ENCODE measurements around the gene GALK1. TPM values are rescaled to one million over a fixed set of nuclear protein-coding genes. Genes with fewer than 3 reads are reported as not detected.

Gene GALK1
- polyA plus RNA-seq, 2 of the 4 experiments (the other 2 are of a cell fraction) = 20.7 to 54.3 TPM

- no peak for FAIRE-seq
- DNase-seq (ENCODE audit: low read depth in 1 of 2, low spot score in 1 of 2) = no peak
- H3K27ac ChIP-seq = peak overlapping the region; percentile 93 to 94
- H3K4me2 ChIP-seq = peak overlapping the region; percentile 87
- H3K9me3 ChIP-seq = no peaks in the 10 kb centered on the region
- POLR2A ChIA-PET = interaction anchor here (1.5 kb wide), 1 partner anchor 57 kb away, joined by 4 read pairs; no protein-coding TSS in a partner anchor
- H3K4me3 ChIP-seq = peak overlapping the region; percentile 57; the same call in 2 of the 3 replicates
- no peak for TF ChIP-seq ESRRA (IDR thresholded peaks at IDR 0.05; ENCODE audit: borderline replicate concordance, low read length)
- no peak for TF ChIP-seq JUNB (IDR thresholded peaks at IDR 0.05)
- CTCF ChIA-PET = interaction anchor here (1.2 to 43.5 kb wide), 5 partner anchors 9 to 122 kb away, joined by 3 to 1931 read pairs (median 108); partner anchors contain the start of genes RECQL5, SAP30BP and SMIM5
- 73% methylated on average over 15 of the region's 18 CpGs for WGBS (ENCODE audit: missing lambda C conversion rate)
- peaks cover 35% of the 10 kb centered on the region for H3K4me1 ChIP-seq
- peak in 1 of 2 experiments; percentile 7; a peak in 3 of 6 replicates for ATAC-seq
Observed at GRCh38 chr17:75723171-75723930, 41.6 kb downstream of the GALK1 start.

DNA sequence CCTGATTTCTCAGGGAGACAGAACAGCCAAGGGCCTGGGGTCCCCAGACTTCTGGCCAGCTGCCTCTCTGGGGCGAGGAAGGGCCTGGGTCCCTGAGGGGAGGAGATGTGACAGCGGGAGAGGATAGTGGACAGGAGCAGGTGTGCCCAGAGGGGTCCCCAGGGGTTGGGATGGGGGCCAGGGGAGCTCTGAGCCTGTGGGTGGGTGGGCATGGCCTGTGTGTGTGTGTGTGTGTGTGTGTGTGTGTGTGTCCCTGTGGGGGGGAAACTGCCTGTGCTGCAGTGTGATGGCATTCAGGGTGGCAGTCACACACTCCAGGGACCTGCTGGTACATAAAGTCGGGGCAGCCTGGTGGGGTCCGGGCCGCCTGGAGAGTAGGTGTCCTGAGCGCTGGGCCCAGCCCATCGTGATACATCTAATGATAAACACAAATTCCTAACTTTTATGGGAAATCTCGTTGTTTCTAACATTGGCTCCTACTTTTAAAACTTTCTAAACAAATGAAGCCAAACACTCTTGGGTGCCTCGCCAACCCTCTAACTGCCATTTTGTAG, 42.4 kb downstream of the GALK1 start:
- ATAC-seq (no peak), FAIRE-seq (no peak), DNase-seq (ENCODE audit: low read depth in 1 of 2, low spot score in 1 of 2) (no peak)
- Histone ChIP-seq H3K4me2 (peak overlapping the region; percentile 87), H3K9me3 (no peaks in the 10 kb centered on the region), H3K4me1 (peaks cover 35% of the 10 kb centered on the region), H3K27ac (peak overlapping the region; percentile 93 to 94), H3K4me3 (peak overlapping the region; percentile 57)
- TF ChIP-seq HOXB13 (CRISPR knock-in tag; IDR thresholded peaks at IDR 0.05; ENCODE audit: low read depth) = no peak
- TF ChIP-seq, protein P1, sequence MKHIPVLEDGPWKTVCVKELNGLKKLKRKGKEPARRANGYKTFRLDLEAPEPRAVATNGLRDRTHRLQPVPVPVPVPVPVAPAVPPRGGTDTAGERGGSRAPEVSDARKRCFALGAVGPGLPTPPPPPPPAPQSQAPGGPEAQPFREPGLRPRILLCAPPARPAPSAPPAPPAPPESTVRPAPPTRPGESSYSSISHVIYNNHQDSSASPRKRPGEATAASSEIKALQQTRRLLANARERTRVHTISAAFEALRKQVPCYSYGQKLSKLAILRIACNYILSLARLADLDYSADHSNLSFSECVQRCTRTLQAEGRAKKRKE (CRISPR knock-in tag; IDR thresholded peaks at IDR 0.05; ENCODE audit: low read depth) = no peak
- no peak for TF ChIP-seq SMC3 (IDR thresholded peaks at IDR 0.05)
- TF ChIP-seq MAZ (IDR thresholded peaks at IDR 0.05; ENCODE audit: borderline replicate concordance, low read depth, low read length) = no peak
- TF ChIP-seq CBX8 (IDR thresholded peaks at IDR 0.05) = no peak
- no peak for TF ChIP-seq CBX2 (IDR thresholded peaks at IDR 0.05; ENCODE audit: borderline replicate concordance, low read depth)
- TF ChIP-seq, protein P2, sequence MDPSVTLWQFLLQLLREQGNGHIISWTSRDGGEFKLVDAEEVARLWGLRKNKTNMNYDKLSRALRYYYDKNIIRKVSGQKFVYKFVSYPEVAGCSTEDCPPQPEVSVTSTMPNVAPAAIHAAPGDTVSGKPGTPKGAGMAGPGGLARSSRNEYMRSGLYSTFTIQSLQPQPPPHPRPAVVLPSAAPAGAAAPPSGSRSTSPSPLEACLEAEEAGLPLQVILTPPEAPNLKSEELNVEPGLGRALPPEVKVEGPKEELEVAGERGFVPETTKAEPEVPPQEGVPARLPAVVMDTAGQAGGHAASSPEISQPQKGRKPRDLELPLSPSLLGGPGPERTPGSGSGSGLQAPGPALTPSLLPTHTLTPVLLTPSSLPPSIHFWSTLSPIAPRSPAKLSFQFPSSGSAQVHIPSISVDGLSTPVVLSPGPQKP (IDR thresholded peaks at IDR 0.05; ENCODE audit: low read depth, low read length) = no peak
- TF ChIP-seq HMGXB4 (CRISPR knock-in tag; IDR thresholded peaks at IDR 0.05; ENCODE audit: borderline replicate concordance) = no peak
- TF ChIP-seq BHLHE40 (IDR thresholded peaks at IDR 0.05; ENCODE audit: low read depth, low read length) = no peak
- TF ChIP-seq FOSB (CRISPR knock-in tag; IDR thresholded peaks at IDR 0.05) = no peak
- TF ChIP-seq, protein P3, sequence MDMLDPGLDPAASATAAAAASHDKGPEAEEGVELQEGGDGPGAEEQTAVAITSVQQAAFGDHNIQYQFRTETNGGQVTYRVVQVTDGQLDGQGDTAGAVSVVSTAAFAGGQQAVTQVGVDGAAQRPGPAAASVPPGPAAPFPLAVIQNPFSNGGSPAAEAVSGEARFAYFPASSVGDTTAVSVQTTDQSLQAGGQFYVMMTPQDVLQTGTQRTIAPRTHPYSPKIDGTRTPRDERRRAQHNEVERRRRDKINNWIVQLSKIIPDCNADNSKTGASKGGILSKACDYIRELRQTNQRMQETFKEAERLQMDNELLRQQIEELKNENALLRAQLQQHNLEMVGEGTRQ (IDR thresholded peaks at IDR 0.05) = no peak
- no peak for TF ChIP-seq ESRRA (IDR thresholded peaks at IDR 0.05; ENCODE audit: borderline replicate concordance, low read length)
- no peak for TF ChIP-seq CEBPB (IDR thresholded peaks at IDR 0.05)
- no peak for TF ChIP-seq FOSL2 (IDR thresholded peaks at IDR 0.05)
- TF ChIP-seq FOSL2 (CRISPR knock-in tag; IDR thresholded peaks at IDR 0.05) = no peak
- TF ChIP-seq FOXS1 (CRISPR knock-in tag; IDR thresholded peaks at IDR 0.05) = no peak
- no peak for TF ChIP-seq GATA3 (IDR thresholded peaks at IDR 0.05; ENCODE audit: borderline replicate concordance)
- no peak for TF ChIP-seq RAD21 (conservative IDR thresholded peaks at IDR 0.05 in 1 of 2, IDR thresholded peaks at IDR 0.05 in 1 of 2)
- no peak for TF ChIP-seq BCL3 (IDR thresholded peaks at IDR 0.05)
- no peak for TF ChIP-seq PBX3 (IDR thresholded peaks at IDR 0.05)
- TF ChIP-seq HEYL (CRISPR knock-in tag; IDR thresholded peaks at IDR 0.05) = no peak
- 90% methylated on average over 9 of the region's 9 CpGs for WGBS (ENCODE audit: missing lambda C conversion rate)
- ChIA-PET CTCF (interaction anchor here (1.4 to 11.7 kb wide), 7 partner anchors 10 to 89 kb away, joined by 3 to 186 read pairs (median 7); partner anchors contain the start of gene SMIM5), POLR2A (interaction anchor here (1.5 kb wide), 1 partner anchor 57 kb away, joined by 4 read pairs; no protein-coding TSS in a partner anchor)
